HCT116 (cell line): Measurements from ENCODE around the gene GATAD2B.

ENCODE experiments used
- CTCF ChIP-seq, 3 experiments: fragments of 200-600 bp in 1 of 3; sonication (generic) in 1 of 3; IDR thresholded peaks in 2 of 3; conservative IDR thresholded peaks in 1 of 3; 2 replicates each; pipeline ENCODE4 v1.5.1; 2012 to 2017; ENCODE audit warnings: low read depth in 2 of 3, low read length in 2 of 3, antibody characterized with exemption in 1 of 3, borderline replicate concordance in 1 of 3, control low read depth in 1 of 3, mild to moderate bottlenecking in 1 of 3, mixed read lengths in 1 of 3, mixed run types in 1 of 3, moderate library complexity in 1 of 3; ENCODE audit not compliant: insufficient read depth in 1 of 3
- EGR1 ChIP-seq: IDR thresholded peaks from 2 replicates; pipeline ENCODE4 v1.6.1; 2012; ENCODE audit warnings: low read depth
- JUND ChIP-seq: IDR thresholded peaks from 2 replicates; pipeline ENCODE4 v1.6.1; 2012
- POLR2A ChIP-seq: IDR thresholded peaks from 2 replicates; pipeline ENCODE4 v1.7.0; 2011; ENCODE audit warnings: borderline replicate concordance; ENCODE audit not compliant: insufficient read depth, insufficient read length; ENCODE audit errors: extremely low read depth

- TF ChIP-seq JUND (no peak), EGR1 (no peak), POLR2A (no peak), CTCF (IDR thresholded peaks at IDR 0.05 in 2 of 3, conservative IDR thresholded peaks at IDR 0.05 in 1 of 3; ENCODE audit: borderline replicate concordance in 1 of 3, insufficient read depth in 1 of 3, low read depth in 2 of 3, low read length in 2 of 3) (no peak)
Measured at GRCh38 chr1:153968408-153968807, 45.6 kb upstream of the GATAD2B start.
